Measurements from ENCODE around the gene GNPTG. TPM values are rescaled to one million over a fixed set of nuclear protein-coding genes. Genes with fewer than 3 reads are reported as not detected.

GNPTG gene
- total and polyA plus RNA-seq, 2 of the 8 experiments (the other 6 are each of a cell fraction or from before 2014, with no cell fraction given): 26.2 to 51.2 TPM

DNA sequence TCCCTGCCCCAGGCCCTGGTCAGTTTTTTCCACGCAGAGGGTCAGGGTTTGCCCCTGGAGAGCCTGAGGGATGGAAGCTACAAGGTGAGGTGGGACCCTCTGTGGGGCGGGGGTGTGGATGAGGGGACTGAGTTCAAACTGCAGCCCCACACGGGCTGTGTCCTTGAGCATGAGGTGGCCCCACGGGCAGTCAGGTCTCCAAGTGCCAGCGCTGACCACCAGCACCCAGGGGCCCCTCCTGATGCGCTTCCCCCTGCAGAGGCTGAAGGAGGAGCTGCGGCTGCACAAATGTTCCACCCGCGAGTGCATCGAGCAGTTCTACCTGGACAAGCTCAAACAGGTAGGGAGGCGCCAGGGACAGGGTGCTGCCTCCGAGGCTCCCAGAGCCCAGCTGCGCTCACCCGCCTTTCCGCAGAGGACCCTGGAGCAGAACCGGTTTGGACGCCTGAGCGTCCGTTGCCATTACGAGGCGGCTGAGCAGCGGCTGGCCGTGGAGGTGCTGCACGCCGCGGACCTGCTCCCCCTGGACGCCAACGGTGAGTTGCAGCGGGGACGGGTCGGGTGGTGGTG, 4.4 kb upstream of the GNPTG start:
- Histone ChIP-seq H3K4me1 (replicated peaks in 1 of 4; ENCODE audit: control insufficient read depth in 3 of 4, insufficient read depth in 4 of 4, low read length in 3 of 4) (peaks cover 0 to 18% (median 7%) of the 10 kb centered on the region in 4 experiments; a peak in 5 of 7 replicates), H3K23ac (ENCODE audit: insufficient read length) (no peak overlapping the region), H2BK12ac (ENCODE audit: low read depth, low read length) (no peak overlapping the region), H3K4me3 (ENCODE audit: extremely low read depth in 1 of 4, insufficient read depth in 2 of 4, low read depth in 3 of 4, low read length in 4 of 4) (no peak overlapping the region), H3K27me3 (replicated peaks in 1 of 4; ENCODE audit: control insufficient read depth in 3 of 4, extremely low read depth in 1 of 4, insufficient read depth in 3 of 4, low read length in 3 of 4) (peaks cover 0 to 2% (median 0%) of the 10 kb centered on the region in 4 experiments; a peak in 2 of 7 replicates), H3K36me3 (ENCODE audit: control insufficient read depth in 2 of 4, insufficient read depth in 4 of 4, low read length in 3 of 4) (peaks cover 4 to 9% (median 5%) of the 10 kb centered on the region in 4 experiments; a peak in 4 of 8 replicates), H3K4me2 (ENCODE audit: insufficient read depth in 1 of 2, low read depth in 2 of 2, low read length in 2 of 2) (no peak overlapping the region), H3K23me2 (ENCODE audit: low read depth, low read length) (peaks cover 15% of the 10 kb centered on the region), H3K79me2 (ENCODE audit: control insufficient read depth in 1 of 2, insufficient read depth in 2 of 2, low read length in 2 of 2) (peaks cover 0 to 13% of the 10 kb centered on the region in 2 experiments; a peak in 2 of 4 replicates), H3K4ac (replicated peaks; ENCODE audit: insufficient read length, low read depth, low read length) (no peak overlapping the region), H3K27ac (ENCODE audit: low read depth, low read length) (no peak overlapping the region), H3K18ac (ENCODE audit: extremely low read depth, low read length) (no peak overlapping the region), H3K79me1 (ENCODE audit: low read depth, low read length) (0 out of 2 replicates have a peak, but pooled peaks cover 6% of the 10 kb centered on the region), H3K9me3 (ENCODE audit: insufficient read depth in 2 of 2, low read depth in 1 of 2, low read length in 1 of 2) (no peaks in the 10 kb centered on the region), H2BK20ac (ENCODE audit: low read length) (no peak overlapping the region), H3K56ac (replicated peaks; ENCODE audit: insufficient read length, low read depth, low read length) (no peak overlapping the region), H2BK120ac (replicated peaks; ENCODE audit: low read depth, low read length) (no peak overlapping the region), H3K9ac (replicated peaks in 1 of 4; ENCODE audit: extremely low read depth in 1 of 4, low read depth in 3 of 4, low read length in 3 of 4) (no peak overlapping the region), H3K14ac (ENCODE audit: insufficient read length) (no peak overlapping the region), H2BK15ac (ENCODE audit: low read length) (no peak overlapping the region), H4K20me1 (replicated peaks in 1 of 2; ENCODE audit: control insufficient read depth in 1 of 2, insufficient read depth in 2 of 2, low read length in 2 of 2) (peaks cover 0 to 12% of the 10 kb centered on the region in 2 experiments), H2BK5ac (ENCODE audit: low read depth, low read length) (no peak overlapping the region), H4K5ac (ENCODE audit: insufficient read length, low read depth, low read length) (no peak overlapping the region), H2AFZ (ENCODE audit: low read length) (no peak overlapping the region), H4K91ac (replicated peaks; ENCODE audit: insufficient read length, low read length) (no peak overlapping the region), H4K8ac (ENCODE audit: extremely low read depth, insufficient read depth, low read length) (no peak overlapping the region), H2AK5ac (ENCODE audit: low read depth, low read length) (no peak overlapping the region)
- ChIA-PET POLR2A (ENCODE audit: partially characterized antibody) (interaction anchor here (0.6 to 3.0 kb wide), 6 partner anchors 10 to 432 kb away, joined by 3 to 19 read pairs (median 4); no protein-coding TSS in a partner anchor), CTCF (ENCODE audit: partially characterized antibody) (interaction anchor here (0.6 to 11.1 kb wide), 12 partner anchors 9 to 712 kb away, joined by 3 to 52 read pairs (median 3); partner anchors contain the start of gene BAIAP3)
- 88% methylated on average over 25 of the region's 31 CpGs; no CpG with 5 or more reads in 1 of the 2 experiments for WGBS, 2 experiments (ENCODE audit: extremely low coverage in 1 of 2, insufficient coverage in 1 of 2, insufficient read length in 1 of 2, insufficient replicate concordance in 2 of 2, low coverage in 1 of 2, low lambda C conversion rate in 2 of 2, missing lambda C conversion rate in 1 of 2)
- TF ChIP-seq CEBPB (IDR thresholded peaks at IDR 0.05; ENCODE audit: low read depth, low read length) (no peak), SP2 (IDR thresholded peaks at IDR 0.05; ENCODE audit: low read length) (no peak), CHD2 (IDR thresholded peaks at IDR 0.05; ENCODE audit: low read length) (no peak), SRF (IDR thresholded peaks at IDR 0.05; ENCODE audit: low read depth, low read length) (no peak), SIN3A (conservative IDR thresholded peaks at IDR 0.05 in 1 of 2, IDR thresholded peaks at IDR 0.05 in 1 of 2; ENCODE audit: low read depth in 1 of 2, low read length in 2 of 2) (no peak), BRCA1 (IDR thresholded peaks at IDR 0.05; ENCODE audit: low read depth, low read length) (no peak), EZH2 (IDR thresholded peaks at IDR 0.05; ENCODE audit: low read depth, low read length, severe bottlenecking) (no peak), KDM1A (IDR thresholded peaks at IDR 0.05; ENCODE audit: borderline replicate concordance, low read length) (no peak), ASH2L (IDR thresholded peaks at IDR 0.05; ENCODE audit: low read length) (no peak), CTBP2 (IDR thresholded peaks at IDR 0.05; ENCODE audit: borderline replicate concordance, insufficient read depth, insufficient read length, low read length) (no peak)
- FAIRE-seq: no peak
- DNase-seq (ENCODE audit: low read depth in 1 of 2, low spot score in 2 of 2): no peak
